ENCODE data around the gene VSIR. TPM values are rescaled to one million over a fixed set of nuclear protein-coding genes. Genes with fewer than 3 reads are reported as not detected.

The VSIR gene
- total RNA-seq, 1 donor from 2014 or later = 117 TPM

DNA sequence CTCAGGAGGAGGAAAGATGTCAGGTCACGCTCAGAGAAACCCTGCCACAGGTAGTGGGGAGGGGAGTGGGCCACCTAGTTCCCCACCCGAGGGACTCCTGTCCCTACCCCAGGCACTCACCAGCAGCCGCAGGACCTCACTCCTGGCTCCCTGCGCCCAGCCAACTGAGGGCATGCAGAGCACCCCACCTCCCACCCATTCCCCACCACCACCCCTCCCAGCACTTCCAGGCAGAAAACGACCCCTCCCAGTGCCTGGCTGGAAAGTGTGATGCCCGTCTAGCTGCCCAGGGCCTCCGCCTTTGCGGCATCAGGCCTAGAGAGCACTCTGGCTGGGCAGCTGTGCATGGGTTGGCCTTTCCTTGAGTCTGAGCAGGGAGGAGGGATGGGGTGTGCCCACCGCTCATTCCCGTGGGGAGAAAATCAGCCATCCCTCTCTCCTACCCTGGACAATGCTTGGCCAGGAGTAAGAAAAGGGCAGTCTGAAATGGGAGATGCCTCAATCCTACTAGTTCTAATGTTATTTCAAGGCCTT is 55.1 kb downstream of the VSIR start:
- Histone ChIP-seq H3K9me3 (no peaks in the 10 kb centered on the region), H3K27ac (peak overlapping the region; percentile 71), H3K27me3 (ENCODE audit: low read depth) (no peaks in the 10 kb centered on the region), H3K4me1 (peaks cover 58% of the 10 kb centered on the region), H3K36me3 (no peaks in the 10 kb centered on the region), H3K4me3 (no peak overlapping the region)
- DNase-seq (no peak), ATAC-seq (no peak)
- intact Hi-C loops (cut with DNase I) = no loop called here
- TF ChIP-seq, protein P1, sequence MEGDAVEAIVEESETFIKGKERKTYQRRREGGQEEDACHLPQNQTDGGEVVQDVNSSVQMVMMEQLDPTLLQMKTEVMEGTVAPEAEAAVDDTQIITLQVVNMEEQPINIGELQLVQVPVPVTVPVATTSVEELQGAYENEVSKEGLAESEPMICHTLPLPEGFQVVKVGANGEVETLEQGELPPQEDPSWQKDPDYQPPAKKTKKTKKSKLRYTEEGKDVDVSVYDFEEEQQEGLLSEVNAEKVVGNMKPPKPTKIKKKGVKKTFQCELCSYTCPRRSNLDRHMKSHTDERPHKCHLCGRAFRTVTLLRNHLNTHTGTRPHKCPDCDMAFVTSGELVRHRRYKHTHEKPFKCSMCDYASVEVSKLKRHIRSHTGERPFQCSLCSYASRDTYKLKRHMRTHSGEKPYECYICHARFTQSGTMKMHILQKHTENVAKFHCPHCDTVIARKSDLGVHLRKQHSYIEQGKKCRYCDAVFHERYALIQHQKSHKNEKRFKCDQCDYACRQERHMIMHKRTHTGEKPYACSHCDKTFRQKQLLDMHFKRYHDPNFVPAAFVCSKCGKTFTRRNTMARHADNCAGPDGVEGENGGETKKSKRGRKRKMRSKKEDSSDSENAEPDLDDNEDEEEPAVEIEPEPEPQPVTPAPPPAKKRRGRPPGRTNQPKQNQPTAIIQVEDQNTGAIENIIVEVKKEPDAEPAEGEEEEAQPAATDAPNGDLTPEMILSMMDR (IDR thresholded peaks at IDR 0.05) = no peak

DNA sequence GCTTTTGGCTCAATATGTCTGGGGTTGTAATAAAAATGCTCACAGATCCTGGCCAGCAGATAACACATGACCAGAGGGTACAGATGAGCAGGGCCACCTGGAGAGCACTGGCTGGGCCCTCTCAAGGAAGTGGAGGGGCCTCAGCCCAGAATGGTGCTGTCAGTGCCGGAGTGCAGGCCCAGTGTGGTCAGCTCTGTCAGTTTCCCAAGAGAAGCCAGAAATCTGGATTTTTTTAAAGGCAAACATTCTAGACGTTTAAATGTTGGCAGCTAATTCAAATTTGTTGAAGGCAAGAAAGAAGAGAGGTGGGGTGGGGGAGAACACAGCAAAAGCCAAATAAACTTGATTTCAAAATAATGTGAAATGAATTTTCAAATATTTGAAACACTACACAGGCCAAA is 55.8 kb downstream of the VSIR start:
- Histone ChIP-seq H3K9me3 (no peaks in the 10 kb centered on the region), H3K4me1 (peaks cover 65% of the 10 kb centered on the region), H3K27ac (peak overlapping the region; percentile 9), H3K36me3 (no peaks in the 10 kb centered on the region), H3K4me3 (no peak overlapping the region), H3K27me3 (ENCODE audit: low read depth) (no peaks in the 10 kb centered on the region)
- TF ChIP-seq, protein P1 (IDR thresholded peaks at IDR 0.05) = no peak
- ATAC-seq (peak in 1 of 2 donors; percentile 34), DNase-seq (no peak)
- intact Hi-C loops (cut with DNase I) = no loop called here

DNA sequence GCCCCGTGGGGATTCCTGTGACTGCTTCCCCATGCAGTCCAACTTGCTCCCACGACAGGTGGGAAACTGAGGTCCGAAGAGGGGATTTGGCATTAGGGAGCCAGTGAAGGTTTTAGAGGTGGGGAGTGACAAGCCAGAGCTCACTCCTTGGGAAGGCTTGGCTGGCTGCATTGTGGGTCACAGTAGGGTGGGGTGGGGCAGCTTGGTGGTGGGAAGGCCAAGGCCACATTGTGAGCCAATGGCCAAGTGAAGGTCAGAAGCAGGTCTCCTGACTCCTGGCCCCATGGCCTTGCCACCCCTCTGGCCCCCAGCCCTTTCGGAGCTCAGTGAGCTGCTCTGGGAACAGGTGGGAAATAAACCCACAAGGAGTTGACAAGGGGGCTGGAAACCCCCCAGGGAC is 56.3 kb downstream of the VSIR start:
- no peak for ATAC-seq
- peak overlapping the region; percentile 9 for H3K27ac ChIP-seq
- TF ChIP-seq, protein P1 (IDR thresholded peaks at IDR 0.05) = no peak

DNA sequence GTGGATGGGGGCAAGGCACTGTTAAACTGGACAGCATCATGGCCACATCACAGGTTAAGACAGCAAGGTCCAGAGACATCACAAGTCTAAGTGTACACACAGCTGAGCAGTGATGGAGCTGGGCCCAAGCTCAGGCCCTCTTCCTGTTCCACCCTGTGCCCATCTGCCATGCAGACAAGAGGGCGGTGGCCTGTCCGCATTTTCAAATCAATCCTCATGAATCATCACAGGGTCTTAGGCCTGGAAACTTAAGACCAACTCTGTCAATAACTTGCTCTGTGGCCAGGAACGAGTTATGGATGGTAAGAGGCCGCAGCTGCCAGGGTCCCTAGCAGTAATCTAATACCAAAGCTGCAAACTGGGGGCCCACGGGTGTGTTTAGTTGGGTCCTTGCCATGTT is 56.9 kb downstream of the VSIR start:
- Histone ChIP-seq H3K36me3 (no peaks in the 10 kb centered on the region), H3K4me1 (peaks cover 69% of the 10 kb centered on the region), H3K27me3 (ENCODE audit: low read depth) (no peaks in the 10 kb centered on the region), H3K27ac (no peak overlapping the region), H3K9me3 (no peaks in the 10 kb centered on the region), H3K4me3 (no peak overlapping the region)
- no peak for ATAC-seq
- TF ChIP-seq, protein P1 (IDR thresholded peaks at IDR 0.05) = no peak
- no peak for DNase-seq
- intact Hi-C loops (cut with DNase I) = no loop called here

More for the DNA sequence above, 56.3 kb downstream of the VSIR start:
- peaks cover 69% of the 10 kb centered on the region for H3K4me1 ChIP-seq
- intact Hi-C loops (cut with DNase I) = no loop called here
- no peaks in the 10 kb centered on the region for H3K9me3 ChIP-seq
- no peak for DNase-seq
- no peak overlapping the region for H3K4me3 ChIP-seq
- no peaks in the 10 kb centered on the region for H3K27me3 ChIP-seq (ENCODE audit: low read depth)
- no peaks in the 10 kb centered on the region for H3K36me3 ChIP-seq

DNA sequence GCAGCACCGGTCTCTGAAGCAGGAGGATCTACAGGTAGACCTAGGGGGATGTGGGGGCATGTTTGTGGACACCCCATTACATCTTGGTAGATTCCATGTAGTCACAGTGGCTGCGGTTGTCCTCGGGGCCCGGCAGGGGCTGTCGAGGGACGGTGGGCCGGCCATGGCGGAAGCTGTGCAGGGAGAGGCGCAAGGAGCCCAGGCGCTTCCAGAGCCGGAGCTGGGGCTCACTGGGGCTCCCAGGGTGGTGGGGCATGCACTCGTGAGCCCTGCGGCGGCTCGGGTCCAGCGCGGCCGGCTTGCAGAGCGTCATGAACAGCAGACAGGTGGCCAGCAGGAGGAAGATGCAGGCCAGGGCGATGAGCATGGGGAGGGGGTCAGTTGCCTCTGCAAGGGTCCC is 57.5 kb downstream of the VSIR start:
- no peak for ATAC-seq
- TF ChIP-seq, protein P1 (IDR thresholded peaks at IDR 0.05) = no peak
- H3K27me3 ChIP-seq (ENCODE audit: low read depth) = no peaks in the 10 kb centered on the region
- H3K4me1 ChIP-seq = peaks cover 69% of the 10 kb centered on the region
- H3K27ac ChIP-seq = peak overlapping the region; percentile 89
- DNase-seq = no peak
- intact Hi-C loops (cut with DNase I) = no loop called here
- no peak overlapping the region for H3K4me3 ChIP-seq
- no peaks in the 10 kb centered on the region for H3K9me3 ChIP-seq
- H3K36me3 ChIP-seq = no peaks in the 10 kb centered on the region
